ENCODE results near the gene CA11.

- TF ChIP-seq, protein P1, sequence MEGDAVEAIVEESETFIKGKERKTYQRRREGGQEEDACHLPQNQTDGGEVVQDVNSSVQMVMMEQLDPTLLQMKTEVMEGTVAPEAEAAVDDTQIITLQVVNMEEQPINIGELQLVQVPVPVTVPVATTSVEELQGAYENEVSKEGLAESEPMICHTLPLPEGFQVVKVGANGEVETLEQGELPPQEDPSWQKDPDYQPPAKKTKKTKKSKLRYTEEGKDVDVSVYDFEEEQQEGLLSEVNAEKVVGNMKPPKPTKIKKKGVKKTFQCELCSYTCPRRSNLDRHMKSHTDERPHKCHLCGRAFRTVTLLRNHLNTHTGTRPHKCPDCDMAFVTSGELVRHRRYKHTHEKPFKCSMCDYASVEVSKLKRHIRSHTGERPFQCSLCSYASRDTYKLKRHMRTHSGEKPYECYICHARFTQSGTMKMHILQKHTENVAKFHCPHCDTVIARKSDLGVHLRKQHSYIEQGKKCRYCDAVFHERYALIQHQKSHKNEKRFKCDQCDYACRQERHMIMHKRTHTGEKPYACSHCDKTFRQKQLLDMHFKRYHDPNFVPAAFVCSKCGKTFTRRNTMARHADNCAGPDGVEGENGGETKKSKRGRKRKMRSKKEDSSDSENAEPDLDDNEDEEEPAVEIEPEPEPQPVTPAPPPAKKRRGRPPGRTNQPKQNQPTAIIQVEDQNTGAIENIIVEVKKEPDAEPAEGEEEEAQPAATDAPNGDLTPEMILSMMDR (IDR thresholded peaks at IDR 0.05), result no peak
- no peak for TF ChIP-seq POLR2A (IDR thresholded peaks at IDR 0.05)
Observed at GRCh38 chr19:48608798-48609263, 37.2 kb downstream of the CA11 start.

Measured in lower leg skin (tissue), 3 donors.